Liver (tissue), 9 donors: ENCODE data around the gene PPFIA4. TPM values are rescaled to one million over a fixed set of nuclear protein-coding genes. Genes with fewer than 3 reads are reported as not detected.

ENCODE experiments used
- DNase-seq: peaks from one replicate; pipeline ENCODE4 v3.0.0-alpha.2; 2017; ENCODE audit warnings: low spot score
- H3K27ac ChIP-seq, 2 donors: one replicate each; pipeline ENCODE4 v1.7.0; 2013; ENCODE audit warnings: inconsistent platforms in 2 of 2, low read length in 2 of 2, control low read depth in 1 of 2, low read depth in 1 of 2, mild to moderate bottlenecking in 1 of 2
- H3K27me3 ChIP-seq, 4 donors: one replicate each; pipeline versions ENCODE4 v1.6.1 to v1.7.0; 2013; ENCODE audit warnings: low read length in 3 of 4, inconsistent platforms in 1 of 4, mild to moderate bottlenecking in 1 of 4, moderate library complexity in 1 of 4; ENCODE audit not compliant: control insufficient read depth in 4 of 4, insufficient read depth in 4 of 4
- H3K36me3 ChIP-seq, 4 donors: one replicate each; pipeline versions ENCODE4 v1.6.1 to v1.7.0; 2013; ENCODE audit warnings: low read length in 3 of 4, mild to moderate bottlenecking in 3 of 4, low read depth in 1 of 4, moderate library complexity in 1 of 4; ENCODE audit not compliant: control insufficient read depth in 4 of 4, insufficient read depth in 3 of 4
- H3K4me1 ChIP-seq, 4 donors: one replicate each; pipeline versions ENCODE4 v1.6.1 to v1.7.0; 2013; ENCODE audit warnings: low read length in 3 of 4, mild to moderate bottlenecking in 3 of 4, moderate library complexity in 1 of 4; ENCODE audit not compliant: control insufficient read depth in 4 of 4, insufficient read depth in 4 of 4
- H3K4me3 ChIP-seq, 3 donors: one replicate each; pipeline versions ENCODE4 v1.6.1 to v1.7.0; 2013; ENCODE audit warnings: low read length in 3 of 3, control low read depth in 1 of 3, low read depth in 1 of 3, mild to moderate bottlenecking in 1 of 3
- H3K9ac ChIP-seq, 2 donors: one replicate each; pipeline ENCODE4 v1.7.0; 2013; ENCODE audit warnings: low read length in 2 of 2, mild to moderate bottlenecking in 2 of 2, moderate library complexity in 2 of 2, control low read depth in 1 of 2, low read depth in 1 of 2
- H3K9me3 ChIP-seq, 4 donors: one replicate each; pipeline versions ENCODE4 v1.6.1 to v1.7.0; 2013; ENCODE audit warnings: low read length in 3 of 4; ENCODE audit not compliant: control insufficient read depth in 4 of 4
- EGR1 ChIP-seq, 2 donors: IDR thresholded peaks; 2 replicates each; pipeline ENCODE4 v1.6.1; 2016 to 2018; ENCODE audit warnings: antibody characterized with exemption in 2 of 2, low read depth in 2 of 2
- FOXA2 ChIP-seq: IDR thresholded peaks from 2 replicates; pipeline ENCODE4 v1.6.1; 2016; ENCODE audit warnings: antibody characterized with exemption
- GABPA ChIP-seq, 2 donors: IDR thresholded peaks in 1 of 2; conservative IDR thresholded peaks in 1 of 2; 2 replicates each; pipeline ENCODE4 v1.6.1; 2016; ENCODE audit warnings: antibody characterized with exemption in 2 of 2, mild to moderate bottlenecking in 1 of 2, moderate library complexity in 1 of 2
- HNF4A ChIP-seq, 2 donors: conservative IDR thresholded peaks; 2 replicates each; pipeline ENCODE4 v1.6.1; 2016; ENCODE audit warnings: antibody characterized with exemption in 2 of 2, mild to moderate bottlenecking in 2 of 2
- HNF4G ChIP-seq: IDR thresholded peaks from 2 replicates; pipeline ENCODE4 v1.6.1; 2016; ENCODE audit warnings: antibody characterized with exemption
- NR2F2 ChIP-seq: IDR thresholded peaks from 2 replicates; pipeline ENCODE4 v1.6.1; 2016; ENCODE audit warnings: antibody characterized with exemption
- REST ChIP-seq: IDR thresholded peaks from 2 replicates; pipeline ENCODE4 v1.6.1; 2016; ENCODE audit warnings: antibody characterized with exemption, mild to moderate bottlenecking
- RXRA ChIP-seq, 2 donors: IDR thresholded peaks; 2 replicates each; pipeline ENCODE4 v1.6.1; 2017 to 2018; ENCODE audit warnings: antibody characterized with exemption in 2 of 2, mild to moderate bottlenecking in 1 of 2
- SP1 ChIP-seq: IDR thresholded peaks from 2 replicates; pipeline ENCODE4 v1.6.1; 2018; ENCODE audit warnings: antibody characterized with exemption, mild to moderate bottlenecking
- TAF1 ChIP-seq: conservative IDR thresholded peaks from 2 replicates; pipeline ENCODE4 v1.6.1; 2016; ENCODE audit warnings: antibody characterized with exemption, mild to moderate bottlenecking
- YY1 ChIP-seq: IDR thresholded peaks from 2 replicates; pipeline ENCODE4 v1.6.1; 2016; ENCODE audit warnings: antibody characterized with exemption, mild to moderate bottlenecking
- WGBS: extraction: QIAGEN DNeasy Blood & Tissue Kit; methylation state at CpG from one replicate; pipeline ENCODE4 v1.1.7; 2013; 5-methylcytosine and 5-hydroxymethylcytosine counted together
- polyA plus RNA-seq, 2 donors: library from polyadenylated mRNA; stranded (reverse) in 1 of 2; unstranded in 1 of 2; fragments of 200-250 nt in 1 of 2; fragments of >200 nt in 1 of 2; fragmentation: Nextera tagmentation in 1 of 2; extraction: Ambion mirVana in 1 of 2; gene quantifications; one replicate each; pipeline versions ENCODE4 v1.2.1 to v1.2.3, GENCODE V29; 2013 to 2015
- total RNA-seq, 2 donors: library from RNA; depleted of rRNA; stranded (reverse); fragments of >200 nt; gene quantifications; one replicate each; pipeline ENCODE4 v1.2.3, GENCODE V29; 2014
- TF ChIP-seq, protein P1 (sequence below): IDR thresholded peaks from 2 replicates; pipeline ENCODE4 v1.6.1; 2016; ENCODE audit warnings: antibody characterized with exemption
- TF ChIP-seq, protein P2 (sequence below): IDR thresholded peaks from 2 replicates; pipeline ENCODE4 v1.6.1; 2016; ENCODE audit warnings: antibody characterized with exemption
- donor health status: healthy.
- donor health status: healthy.
- donor health status: healthy.
- donor health status: healthy.
- donor health status: healthy.

The PPFIA4 gene
- total and polyA plus RNA-seq, 4 donors = 0.07 to 0.33 (median 0.15) TPM

- DNase-seq = no peak
- WGBS = 86% methylated on average over 10 of the region's 10 CpGs
Observed at GRCh38 chr1:203034422-203035110, 8.3 kb downstream of the PPFIA4 start.

DNA sequence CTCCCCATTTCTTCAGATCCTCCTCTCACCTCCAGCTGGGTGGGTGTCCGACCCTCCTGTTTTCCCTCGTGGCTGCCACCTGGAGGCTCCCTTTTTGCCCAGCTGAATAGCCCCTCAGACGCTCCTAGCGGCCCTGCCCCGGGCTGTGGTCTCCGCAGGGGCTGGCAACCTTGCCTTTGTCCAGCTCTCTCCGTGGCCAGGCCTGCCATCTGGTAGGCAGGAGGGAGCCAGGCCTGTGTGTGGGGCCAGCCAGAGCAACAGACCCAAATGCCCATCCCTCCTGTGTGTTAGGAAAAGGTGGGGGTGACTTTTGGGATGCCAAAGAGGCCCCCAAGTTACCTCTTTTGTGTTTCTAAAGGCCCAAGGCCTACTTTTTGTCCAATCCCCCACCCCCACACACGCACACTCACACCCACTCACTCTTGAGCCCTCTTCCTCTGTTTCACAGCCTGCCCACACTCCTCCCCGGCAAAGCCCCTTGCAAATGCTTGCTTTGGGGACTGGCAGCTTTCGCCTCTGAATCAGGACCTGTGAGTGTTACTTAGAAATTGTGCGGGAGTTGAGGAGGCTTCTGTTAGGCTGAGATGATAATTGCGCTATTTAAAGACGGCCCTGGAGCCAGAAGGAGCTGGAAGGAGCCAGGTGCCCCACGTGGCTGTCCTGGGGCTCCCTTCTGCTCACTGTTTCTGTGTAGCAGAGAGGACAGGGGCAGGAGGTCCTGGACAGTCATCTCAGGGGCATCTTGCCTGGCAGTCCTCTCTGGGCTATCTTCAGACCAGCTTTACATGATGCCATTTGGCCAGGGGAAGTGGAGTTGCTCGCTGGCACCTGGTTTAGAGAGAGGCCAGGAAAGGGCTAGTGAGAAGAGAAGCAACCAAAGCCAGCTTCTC, 9.1 kb downstream of the PPFIA4 start:
- Histone ChIP-seq H3K9me3 (no peaks in the 10 kb centered on the region), H3K36me3 (no peaks in the 10 kb centered on the region), H3K27me3 (no peaks in the 10 kb centered on the region), H3K9ac (no peak overlapping the region), H3K4me3 (no peak overlapping the region), H3K27ac (no peak overlapping the region), H3K4me1 (no peaks in the 10 kb centered on the region)
- DNase-seq = no peak
- 85% methylated on average over 15 of the region's 15 CpGs for WGBS
- TF ChIP-seq REST (no peak), NR2F2 (no peak), YY1 (no peak), TAF1 (no peak), FOXA2 (no peak), RXRA (IDR thresholded peaks at IDR 0.05) (no peak), GABPA (IDR thresholded peaks at IDR 0.05 in 1 of 2, conservative IDR thresholded peaks at IDR 0.05 in 1 of 2) (no peak), HNF4A (conservative IDR thresholded peaks at IDR 0.05) (no peak), SP1 (no peak)
- TF ChIP-seq, protein P1, sequence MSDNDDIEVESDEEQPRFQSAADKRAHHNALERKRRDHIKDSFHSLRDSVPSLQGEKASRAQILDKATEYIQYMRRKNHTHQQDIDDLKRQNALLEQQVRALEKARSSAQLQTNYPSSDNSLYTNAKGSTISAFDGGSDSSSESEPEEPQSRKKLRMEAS = no peak

More at GRCh38 chr1:203034422-203035110, 8.3 kb downstream of the PPFIA4 start:
- no peaks in the 10 kb centered on the region for H3K9me3 ChIP-seq
- TF ChIP-seq YY1 = no peak
- no peak for TF ChIP-seq EGR1 (IDR thresholded peaks at IDR 0.05; ENCODE audit: low read depth in 2 of 2)
- no peak for TF ChIP-seq HNF4G
- TF ChIP-seq, protein P2, sequence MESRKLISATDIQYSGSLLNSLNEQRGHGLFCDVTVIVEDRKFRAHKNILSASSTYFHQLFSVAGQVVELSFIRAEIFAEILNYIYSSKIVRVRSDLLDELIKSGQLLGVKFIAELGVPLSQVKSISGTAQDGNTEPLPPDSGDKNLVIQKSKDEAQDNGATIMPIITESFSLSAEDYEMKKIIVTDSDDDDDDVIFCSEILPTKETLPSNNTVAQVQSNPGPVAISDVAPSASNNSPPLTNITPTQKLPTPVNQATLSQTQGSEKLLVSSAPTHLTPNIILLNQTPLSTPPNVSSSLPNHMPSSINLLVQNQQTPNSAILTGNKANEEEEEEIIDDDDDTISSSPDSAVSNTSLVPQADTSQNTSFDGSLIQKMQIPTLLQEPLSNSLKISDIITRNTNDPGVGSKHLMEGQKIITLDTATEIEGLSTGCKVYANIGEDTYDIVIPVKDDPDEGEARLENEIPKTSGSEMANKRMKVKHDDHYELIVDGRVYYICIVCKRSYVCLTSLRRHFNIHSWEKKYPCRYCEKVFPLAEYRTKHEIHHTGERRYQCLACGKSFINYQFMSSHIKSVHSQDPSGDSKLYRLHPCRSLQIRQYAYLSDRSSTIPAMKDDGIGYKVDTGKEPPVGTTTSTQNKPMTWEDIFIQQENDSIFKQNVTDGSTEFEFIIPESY = no peak
- no peak for TF ChIP-seq REST
- no peak for TF ChIP-seq RXRA (IDR thresholded peaks at IDR 0.05)
- no peak overlapping the region for H3K9ac ChIP-seq
- H3K27ac ChIP-seq = no peak overlapping the region
- H3K4me3 ChIP-seq = no peak overlapping the region
- H3K36me3 ChIP-seq = no peaks in the 10 kb centered on the region
- no peaks in the 10 kb centered on the region for H3K27me3 ChIP-seq
- no peaks in the 10 kb centered on the region for H3K4me1 ChIP-seq
